Glomerular endothelial cell (primary cell): Measurements from ENCODE around the gene RPS5. TPM values are rescaled to one million over a fixed set of nuclear protein-coding genes. Genes with fewer than 3 reads are reported as not detected.
"Not testable (repeated sequence)": the region's sequence is repeated elsewhere in the genome, so short reads cannot be mapped to it uniquely, and the experiment has no call there.

Experiments used
- DNase-seq: peaks from one replicate; pipeline ENCODE4 v3.0.0-alpha.2; 2011; ENCODE audit warnings: low read depth, low spot score; ENCODE audit errors: extremely low read depth
- total RNA-seq: library from RNA; depleted of rRNA; stranded (reverse); fragments of >200 nt; gene quantifications from 2 replicates; pipeline ENCODE4 v1.2.3, GENCODE V29; 2015

Gene RPS5
- total RNA-seq, 1 donor from 2014 or later, result 1,315 TPM

GRCh38 chr19:58400916-58401839 lies 14.1 kb downstream of the RPS5 start:
- DNase-seq, result peak; percentile 87

- DNase-seq, result no peak
Measured at GRCh38 chr19:58401840-58402421, 14.9 kb downstream of the RPS5 start.

- not testable (repeated sequence) for DNase-seq
Measured at GRCh38 chr19:58403920-58404478, 16.9 kb downstream of the RPS5 start.

- no peak for DNase-seq
Measured at GRCh38 chr19:58406818-58407657, 20.0 kb downstream of the RPS5 start.

- no peak for DNase-seq
Measured at GRCh38 chr19:58407658-58408151, 20.6 kb downstream of the RPS5 start.

GRCh38 chr19:58408152-58409009 lies 21.3 kb downstream of the RPS5 start, which contains the start of gene ZNF584:
Gene ZNF584 (plus strand): TSS chr19:58408649. CDS start chr19:58409148, 499 bp downstream.
- DNase-seq, result peak; percentile 55

GRCh38 chr19:58409010-58409790 lies 22.1 kb downstream of the RPS5 start:
- DNase-seq, result no peak

- no peak for DNase-seq
Measured at GRCh38 chr19:58416604-58417003, 29.5 kb downstream of the RPS5 start.

- DNase-seq, result no peak
Measured at GRCh38 chr19:58417071-58417470, 30.0 kb downstream of the RPS5 start.

GRCh38 chr19:58428617-58429016 lies 41.5 kb downstream of the RPS5 start:
- DNase-seq, result no peak

GRCh38 chr19:58429745-58430144 lies 42.7 kb downstream of the RPS5 start:
- DNase-seq, result no peak

GRCh38 chr19:58434217-58434616 lies 47.1 kb downstream of the RPS5 start:
- DNase-seq, result no peak

- peak; percentile 100 for DNase-seq
Measured at GRCh38 chr19:58439576-58440554, 52.8 kb downstream of the RPS5 start, which contains the start of gene ZNF132. Gene ZNF132 (minus strand): TSS chr19:58440153. CDS start chr19:58439821, 332 bp downstream.

GRCh38 chr19:58440556-58440955 lies 53.5 kb downstream of the RPS5 start:
- DNase-seq, result no peak

GRCh38 chr19:58442986-58443385 lies 55.9 kb downstream of the RPS5 start:
- DNase-seq, result not testable (repeated sequence)
